ENCODE data around the gene LDB3.

Gene LDB3

GRCh38 chr10:86773498-86773897 lies 105.2 kb downstream of the LDB3 start:
- DNase-seq = no peak

GRCh38 chr10:86775056-86775869 lies 107.0 kb downstream of the LDB3 start:
- no peak for DNase-seq

- no peak for DNase-seq
Measured at GRCh38 chr10:86775870-86776180, 107.5 kb downstream of the LDB3 start.

GRCh38 chr10:86779220-86780017 lies 111.1 kb downstream of the LDB3 start:
- DNase-seq = no peak

- no peak for DNase-seq
Measured at GRCh38 chr10:86782701-86783418, 114.5 kb downstream of the LDB3 start.

GRCh38 chr10:86785037-86785436 lies 116.7 kb downstream of the LDB3 start:
- DNase-seq = no peak
